Omental fat pad (tissue), 4 donors: Measurements from ENCODE around the gene LAD1. TPM values are rescaled to one million over a fixed set of nuclear protein-coding genes. Genes with fewer than 3 reads are reported as not detected.

ENCODE experiments used
- ATAC-seq: fragments of 150-250 bp; one replicate; pipeline ENCODE4 v1.9.1; 2016; ENCODE audit warnings: mild to moderate bottlenecking, moderate library complexity; ENCODE audit not compliant: low FRiP score
- DNase-seq: peaks from one replicate; pipeline ENCODE4 v3.0.0-alpha.2; 2019; ENCODE audit warnings: low spot score
- CTCF ChIP-seq, 3 donors: fragments of 450-650 bp; IDR thresholded peaks; one replicate each; pipeline ENCODE4 v1.5.1; 2016 to 2017; ENCODE audit warnings: antibody characterized with exemption in 3 of 3, mild to moderate bottlenecking in 3 of 3, moderate library complexity in 2 of 3
- total RNA-seq, 4 donors: library from RNA; depleted of rRNA; stranded (reverse); fragments of >200 nt; gene quantifications; one replicate each; pipeline ENCODE4 v1.1.0, GENCODE V29; 2016

Gene LAD1
- total RNA-seq, 4 donors from 2014 or later = 0.19 to 0.48 (median 0.25) TPM; not detected in 1

DNA sequence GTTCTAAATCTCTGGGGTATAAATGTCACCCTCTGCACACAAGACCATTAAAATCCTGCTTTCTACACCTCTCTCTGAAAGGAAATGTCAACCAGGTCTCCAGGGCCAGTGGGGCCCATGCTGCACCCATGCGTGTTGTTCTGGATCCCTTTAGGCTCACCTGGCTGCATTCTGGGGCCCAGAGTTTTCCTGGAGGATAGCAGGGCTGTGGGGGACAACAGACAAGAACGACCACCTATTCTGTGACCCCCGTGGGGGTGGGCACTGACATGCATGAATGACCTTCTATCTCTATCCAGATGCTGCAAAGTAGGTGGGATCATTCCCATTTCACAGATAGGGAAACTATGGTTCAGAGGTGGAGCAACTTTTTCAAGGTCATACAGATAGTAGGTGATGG is 63.2 kb downstream of the LAD1 start:
- DNase-seq = no peak
- TF ChIP-seq CTCF (IDR thresholded peaks at IDR 0.05) = no peak

DNA sequence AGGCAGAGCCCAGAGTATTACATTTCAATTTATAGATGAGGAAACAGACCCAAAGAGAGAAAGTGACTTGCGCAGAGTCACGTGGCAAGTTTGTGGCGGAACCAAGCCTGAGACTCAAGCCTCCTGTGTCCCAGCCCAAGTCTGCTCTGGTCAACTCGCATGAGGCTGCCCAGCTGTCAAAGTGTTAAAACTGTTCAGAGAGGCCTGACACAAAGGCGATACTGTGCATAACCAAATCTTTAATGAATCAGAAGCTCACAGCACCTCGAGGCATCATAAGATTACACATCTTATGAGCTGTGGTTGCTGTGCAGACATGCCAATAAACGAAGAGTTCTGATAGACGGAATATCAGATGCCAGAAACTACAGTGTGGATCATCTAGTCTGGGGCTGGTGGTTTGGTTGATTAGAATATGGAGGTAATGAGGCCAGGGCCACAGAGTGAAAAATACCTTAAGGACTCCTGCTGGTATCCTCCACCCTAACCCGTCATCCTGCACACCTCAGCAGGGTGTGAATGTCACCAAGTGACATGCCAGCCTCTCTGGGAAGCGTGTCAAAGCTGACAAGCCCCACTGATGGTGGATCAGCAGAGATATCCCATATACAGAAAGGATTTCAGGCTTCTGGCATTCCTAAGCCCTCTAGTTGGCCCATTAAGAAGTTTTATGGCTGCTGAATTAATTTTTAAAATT is 63.8 kb downstream of the LAD1 start:
- ATAC-seq = no peak
- DNase-seq = no peak
- TF ChIP-seq CTCF (IDR thresholded peaks at IDR 0.05) = no peak

More for the DNA sequence above, 63.2 kb downstream of the LAD1 start:
- no peak for ATAC-seq

DNA sequence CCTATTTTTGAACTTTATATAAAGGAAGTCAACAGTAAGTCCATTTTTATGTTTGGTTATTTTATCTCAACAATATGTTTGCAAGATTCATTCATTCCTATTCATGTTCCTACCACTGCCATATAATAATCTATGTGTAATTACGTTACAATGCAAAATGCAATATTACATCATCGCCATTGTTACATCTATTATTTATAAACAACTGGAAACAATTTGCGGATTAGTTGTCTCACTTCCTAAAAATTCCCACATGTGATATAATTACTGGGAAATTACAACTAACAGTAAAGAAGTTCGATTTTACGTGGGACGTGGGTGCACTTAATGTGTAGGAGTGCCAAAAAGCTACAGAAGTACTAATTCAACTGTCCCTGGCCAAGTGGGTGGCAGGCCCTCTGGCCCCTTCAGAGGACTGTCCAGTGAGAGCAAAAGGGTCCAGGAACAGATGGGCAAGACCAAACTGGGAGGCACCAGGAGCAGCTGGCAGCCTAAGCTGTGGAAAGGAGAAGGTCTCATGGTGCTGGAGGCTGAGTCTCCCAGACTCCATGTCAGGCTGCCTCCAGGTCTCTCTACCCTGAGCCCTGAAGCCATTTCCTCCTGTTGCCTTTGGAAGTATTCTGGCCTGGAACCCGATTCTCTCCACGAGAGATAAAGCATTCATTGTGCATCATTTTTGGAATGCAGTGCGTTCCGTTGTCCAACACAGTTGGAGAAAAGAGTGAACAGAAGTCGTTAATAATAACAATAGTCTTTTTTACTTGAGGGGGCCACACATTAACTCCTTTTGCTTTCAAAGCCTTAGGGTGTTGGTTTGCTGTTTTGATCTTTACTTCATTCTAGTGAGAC is 64.6 kb downstream of the LAD1 start:
- no peak for TF ChIP-seq CTCF (IDR thresholded peaks at IDR 0.05)
- DNase-seq (no peak), ATAC-seq (no peak)

DNA sequence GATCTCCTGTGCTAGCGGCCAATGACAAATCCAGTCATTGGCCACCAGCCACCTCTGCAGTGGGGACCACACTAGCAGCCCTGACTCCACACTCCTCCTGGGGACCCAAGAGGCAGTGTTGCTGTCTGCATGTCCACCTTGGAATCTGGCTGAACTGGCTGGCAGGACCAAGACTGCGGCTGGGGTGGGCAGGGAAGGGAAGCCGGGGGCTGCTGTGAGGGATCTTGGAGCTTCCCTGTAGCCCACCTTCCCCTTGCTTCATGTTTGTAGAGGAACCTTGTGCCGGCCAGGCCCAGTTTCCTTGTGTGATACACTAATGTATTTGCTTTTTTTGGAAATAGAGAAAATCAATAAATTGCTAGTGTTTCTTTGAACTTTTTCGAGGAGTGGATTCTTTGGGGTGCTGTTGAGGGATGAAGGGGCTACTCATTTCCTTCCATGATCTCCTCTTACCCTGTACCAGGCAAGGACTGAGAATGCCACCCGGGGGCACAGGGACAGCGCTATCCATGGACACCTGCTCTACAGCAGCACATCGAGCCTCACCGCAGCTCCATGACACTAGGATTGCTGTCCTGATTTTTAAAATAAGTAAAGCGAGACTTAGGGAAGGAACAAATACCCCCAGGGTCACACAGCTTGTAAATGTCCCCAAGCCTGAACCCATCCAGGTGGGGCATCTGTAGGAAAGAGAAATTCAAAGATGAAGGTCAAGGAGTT is 66.3 kb downstream of the LAD1 start:
- DNase-seq = no peak
- ATAC-seq = no peak
- TF ChIP-seq CTCF (IDR thresholded peaks at IDR 0.05) = no peak

DNA sequence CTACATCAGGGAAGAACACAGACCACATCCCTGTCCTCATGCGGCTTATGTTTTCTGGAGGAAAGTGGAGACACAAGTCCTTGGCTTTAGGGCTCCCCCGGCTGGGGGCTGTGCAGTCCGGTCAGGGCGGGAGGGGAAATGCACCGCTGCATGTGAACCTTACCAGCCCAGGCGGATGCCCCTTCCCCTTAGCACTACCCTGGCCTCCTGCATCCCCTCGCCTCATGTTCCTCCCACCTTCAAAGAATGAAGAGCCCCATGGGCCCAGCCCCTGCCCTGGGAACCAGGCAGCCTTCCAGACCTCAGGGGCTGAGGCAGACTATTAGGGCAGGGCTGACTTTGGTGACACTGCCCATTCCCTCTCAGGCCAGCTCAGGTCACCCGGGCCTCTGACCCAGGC is 67.1 kb downstream of the LAD1 start:
- no peak for ATAC-seq
- DNase-seq = no peak
- TF ChIP-seq CTCF (IDR thresholded peaks at IDR 0.05) = no peak

DNA sequence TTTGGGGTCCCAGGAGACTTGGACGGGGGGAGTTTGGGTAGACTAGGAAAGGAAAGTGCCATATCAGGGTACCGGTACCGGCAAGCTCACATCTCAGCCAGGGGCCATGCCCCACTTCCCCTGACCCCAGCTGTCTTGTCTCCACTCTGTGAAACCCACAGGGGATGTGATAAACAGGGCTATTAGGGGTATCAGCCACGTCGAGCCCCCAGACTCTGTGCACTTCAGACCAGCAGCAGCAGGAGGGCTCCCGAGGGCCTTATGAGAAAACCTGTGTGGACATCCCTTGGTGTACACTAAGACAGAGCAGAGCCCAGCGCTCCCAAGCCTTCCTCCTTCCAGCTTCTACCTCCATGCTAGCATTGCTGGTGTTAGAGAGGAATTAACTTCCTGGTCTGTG is 68.0 kb downstream of the LAD1 start:
- ATAC-seq = no peak
- no peak for DNase-seq
- no peak for TF ChIP-seq CTCF (IDR thresholded peaks at IDR 0.05)

Other genes with a start within 250 kb of the LAD1 start
- 10 to 100 TPM; 26.2 to 53.8 (median 45.7) TPM for gene TMEM9, start 244.8 kb downstream of the LAD1 start, total RNA-seq
- gene IGFN1, start 208.5 kb downstream of the LAD1 start, total RNA-seq = under 1 TPM in 1 of 4 donors, not detected in 3; 0.12 TPM
- 1 to 10 TPM in 3 of 4 donors, under 1 TPM in 1; 0.93 to 9.6 (median 3.6) TPM for gene PKP1, start 115.8 kb downstream of the LAD1 start, total RNA-seq
- 1 to 10 TPM in 3 of 4 donors, not detected in 1; 2.0 to 2.4 (median 2.1) TPM for gene TNNT2, start 21.6 kb downstream of the LAD1 start, total RNA-seq
- under 1 TPM in 1 of 4 donors, not detected in 3; 0.09 TPM for gene TNNI1, start 22.4 kb upstream of the LAD1 start, total RNA-seq
- 100 to 1,000 TPM in 3 of 4 donors, 10 to 100 TPM in 1; 95.2 to 392 (median 148) TPM for gene PHLDA3, start 69.9 kb upstream of the LAD1 start, total RNA-seq
- gene CSRP1, start 107.8 kb upstream of the LAD1 start, total RNA-seq = 100 to 1,000 TPM; 258 to 670 (median 416) TPM
- gene NAV1, start 139.8 kb upstream of the LAD1 start, total RNA-seq = 10 to 100 TPM; 26.0 to 84.1 (median 67.6) TPM